Activated CD4-positive, alpha-beta T cell treated with anti-CD3 and anti-CD28 coated beads, Interleukin-2, amount 10 ng/mL, durations not matched to agents 7 days and 5 days (primary cell): ENCODE results near the gene PMEPA1. TPM values are rescaled to one million over a fixed set of nuclear protein-coding genes. Genes with fewer than 3 reads are reported as not detected.
A peak's percentile ranks its signal among the peaks of the same experiment; 100 is the strongest.

Experiments
- CTCF ChIA-PET: fragments of 350-600 bp; sonication (Branson Sonifier 250); formaldehyde crosslinking; loops from one replicate; lab custom pipeline; 2021; ENCODE audit warnings: antibody characterized with exemption; lab: Charles Lee
- POLR2A ChIA-PET: fragments of 350-600 bp; sonication (Branson Sonifier 250); formaldehyde crosslinking; loops from one replicate; lab custom pipeline; 2021; ENCODE audit warnings: antibody characterized with exemption; lab: Charles Lee
- DNase-seq: peaks from one replicate; pipeline ENCODE4 v3.0.0-alpha.2; 2020
- H3K27ac Mint-ChIP-seq: one replicate; pipeline ENCODE4 v1.8.0; 2021; ENCODE audit warnings: mild to moderate bottlenecking, moderate library complexity, mixed read lengths
- H3K27me3 Mint-ChIP-seq: one replicate; pipeline ENCODE4 v1.8.0; 2021; ENCODE audit warnings: mixed read lengths
- H3K36me3 Mint-ChIP-seq: one replicate; pipeline ENCODE4 v1.8.0; 2021; ENCODE audit warnings: low read depth, mixed read lengths
- H3K4me1 Mint-ChIP-seq: one replicate; pipeline ENCODE4 v1.8.0; 2021; ENCODE audit warnings: mixed read lengths
- H3K4me3 Mint-ChIP-seq: one replicate; pipeline ENCODE4 v1.8.0; 2021; ENCODE audit warnings: mild to moderate bottlenecking, moderate library complexity, mixed read lengths
- H3K9me3 Mint-ChIP-seq: one replicate; pipeline ENCODE4 v1.8.0; 2021; ENCODE audit warnings: mixed read lengths
- total RNA-seq, 2 experiments: library from RNA; stranded (reverse); gene quantifications; one replicate each; pipeline ENCODE4 v1.2.3, GENCODE V29; 2021

Gene PMEPA1
- total RNA-seq, 2 experiments from 2014 or later: 0.72 to 1.1 TPM

GRCh38 chr20:57622201-57622570 lies 87.6 kb downstream of the PMEPA1 start:
- Mint-ChIP-seq H3K27me3 (peaks cover 5% of the 10 kb centered on the region), H3K4me3 (peak overlapping the region; percentile 46), H3K9me3 (peaks cover 23% of the 10 kb centered on the region), H3K36me3 (peaks cover 25% of the 10 kb centered on the region), H3K27ac (peak overlapping the region; percentile 94), H3K4me1 (peaks cover 72% of the 10 kb centered on the region)
- ChIA-PET POLR2A (interaction anchor here (0.7 kb wide), 1 partner anchor 87 kb away, joined by 4 read pairs; the partner anchor contains the start of gene PMEPA1), CTCF (interaction anchor here (0.7 to 3.6 kb wide), 9 partner anchors 7 to 466 kb away, joined by 3 to 29 read pairs (median 5); no protein-coding TSS in a partner anchor)
- DNase-seq: no peak

- Mint-ChIP-seq H3K27ac (peak overlapping the region; percentile 94), H3K4me3 (peak overlapping the region; percentile 73), H3K9me3 (peaks cover 23% of the 10 kb centered on the region), H3K36me3 (peaks cover 28% of the 10 kb centered on the region), H3K4me1 (peaks cover 73% of the 10 kb centered on the region), H3K27me3 (peaks cover 5% of the 10 kb centered on the region)
- ChIA-PET POLR2A (no interaction called here), CTCF (interaction anchor here (0.6 to 3.6 kb wide), 9 partner anchors 8 to 520 kb away, joined by 3 to 29 read pairs (median 5); no protein-coding TSS in a partner anchor)
- DNase-seq: no peak
Measured at GRCh38 chr20:57621421-57622200, 88.2 kb downstream of the PMEPA1 start.

GRCh38 chr20:57620999-57621398 lies 88.8 kb downstream of the PMEPA1 start:
- POLR2A ChIA-PET: interaction anchor here (1.2 kb wide), 1 partner anchor 8 kb away, joined by 11 read pairs; no protein-coding TSS in a partner anchor
- Mint-ChIP-seq H3K9me3 (peaks cover 21% of the 10 kb centered on the region), H3K36me3 (peaks cover 23% of the 10 kb centered on the region), H3K4me1 (peaks cover 67% of the 10 kb centered on the region), H3K27ac (peak overlapping the region; percentile 94), H3K27me3 (peaks cover 5% of the 10 kb centered on the region), H3K4me3 (peak overlapping the region; percentile 73)
- no peak for DNase-seq
- CTCF ChIA-PET: interaction anchor here (0.6 to 3.6 kb wide), 5 partner anchors 9 to 595 kb away, joined by 3 to 29 read pairs (median 3); no protein-coding TSS in a partner anchor

GRCh38 chr20:57620274-57620990 lies 89.4 kb downstream of the PMEPA1 start, which contains the start of gene ZBP1:
Gene ZBP1 (minus strand): TSS chr20:57620426. CDS start chr20:57620295, 131 bp downstream.
- CTCF ChIA-PET: interaction anchor here (0.6 to 3.6 kb wide), 8 partner anchors 9 to 596 kb away, joined by 3 to 29 read pairs (median 4); no protein-coding TSS in a partner anchor

GRCh38 chr20:57619051-57619831 lies 90.6 kb downstream of the PMEPA1 start:
- peaks cover 7% of the 10 kb centered on the region for H3K9me3 Mint-ChIP-seq
- ChIA-PET CTCF (interaction anchor here (0.8 to 3.6 kb wide), 5 partner anchors 10 to 29 kb away, joined by 3 to 29 read pairs (median 5); no protein-coding TSS in a partner anchor), POLR2A (interaction anchor here (0.6 to 1.4 kb wide), 4 partner anchors 9 to 593 kb away, joined by 3 to 9 read pairs (median 6); no protein-coding TSS in a partner anchor)
- peaks cover 2% of the 10 kb centered on the region for H3K27me3 Mint-ChIP-seq
- peak overlapping the region; percentile 73 for H3K4me3 Mint-ChIP-seq
- DNase-seq: peak; percentile 88
- peaks cover 22% of the 10 kb centered on the region for H3K36me3 Mint-ChIP-seq
- peaks cover 61% of the 10 kb centered on the region for H3K4me1 Mint-ChIP-seq
- H3K27ac Mint-ChIP-seq: peak overlapping the region; percentile 94

More at GRCh38 chr20:57620274-57620990, 89.4 kb downstream of the PMEPA1 start, which contains the start of gene ZBP1:
- POLR2A ChIA-PET: interaction anchor here (0.7 to 1.2 kb wide), 2 partner anchors 9 to 591 kb away, joined by 4 to 11 read pairs; no protein-coding TSS in a partner anchor
- peak; percentile 83 for DNase-seq
- peak within 1 kb of the TSS; percentile 94 for H3K27ac Mint-ChIP-seq
- peaks cover 22% of the 10 kb centered on the region for H3K36me3 Mint-ChIP-seq
- peaks cover 64% of the 10 kb centered on the region for H3K4me1 Mint-ChIP-seq
- H3K4me3 Mint-ChIP-seq: peak within 1 kb of the TSS; percentile 73
- peaks cover 5% of the 10 kb centered on the region for H3K27me3 Mint-ChIP-seq
- H3K9me3 Mint-ChIP-seq: peaks cover 18% of the 10 kb centered on the region

GRCh38 chr20:57618764-57619050 lies 91.1 kb downstream of the PMEPA1 start:
- Mint-ChIP-seq H3K36me3 (peaks cover 20% of the 10 kb centered on the region), H3K27me3 (no peaks in the 10 kb centered on the region), H3K4me1 (peaks cover 61% of the 10 kb centered on the region), H3K9me3 (peaks cover 2% of the 10 kb centered on the region), H3K27ac (peak overlapping the region; percentile 94), H3K4me3 (peak overlapping the region; percentile 73)
- ChIA-PET CTCF (interaction anchor here (0.8 to 3.6 kb wide), 5 partner anchors 11 to 21 kb away, joined by 3 to 29 read pairs (median 5); no protein-coding TSS in a partner anchor), POLR2A (interaction anchor here (1.0 to 1.4 kb wide), 2 partner anchors 9 to 13 kb away, joined by 3 to 8 read pairs; no protein-coding TSS in a partner anchor)
- DNase-seq: no peak

GRCh38 chr20:57618091-57618763 lies 91.6 kb downstream of the PMEPA1 start:
- Mint-ChIP-seq H3K4me3 (peak overlapping the region; percentile 73), H3K36me3 (peaks cover 24% of the 10 kb centered on the region), H3K27ac (peak overlapping the region; percentile 94), H3K9me3 (no peaks in the 10 kb centered on the region), H3K4me1 (peaks cover 61% of the 10 kb centered on the region), H3K27me3 (no peaks in the 10 kb centered on the region)
- DNase-seq: no peak
- CTCF ChIA-PET: interaction anchor here (0.6 to 2.0 kb wide), 5 partner anchors 10 to 1248 kb away, joined by 3 to 5 read pairs (median 4); no protein-coding TSS in a partner anchor
- POLR2A ChIA-PET: no interaction called here

GRCh38 chr20:57617079-57617795 lies 92.6 kb downstream of the PMEPA1 start:
- peaks cover 55% of the 10 kb centered on the region for H3K4me1 Mint-ChIP-seq
- peak overlapping the region; percentile 94 for H3K27ac Mint-ChIP-seq
- no peaks in the 10 kb centered on the region for H3K27me3 Mint-ChIP-seq
- CTCF ChIA-PET: interaction anchor here (0.6 to 1.4 kb wide), 4 partner anchors 11 to 815 kb away, joined by 3 to 5 read pairs (median 4); no protein-coding TSS in a partner anchor
- POLR2A ChIA-PET: no interaction called here
- no peak for DNase-seq
- H3K36me3 Mint-ChIP-seq: peaks cover 28% of the 10 kb centered on the region
- H3K4me3 Mint-ChIP-seq: peak overlapping the region; percentile 73
- H3K9me3 Mint-ChIP-seq: no peaks in the 10 kb centered on the region

GRCh38 chr20:57616143-57616951 lies 93.5 kb downstream of the PMEPA1 start:
- H3K4me1 Mint-ChIP-seq: peaks cover 46% of the 10 kb centered on the region
- POLR2A ChIA-PET: no interaction called here
- no peak overlapping the region for H3K4me3 Mint-ChIP-seq
- no peak for DNase-seq
- CTCF ChIA-PET: interaction anchor here (0.6 to 1.4 kb wide), 3 partner anchors 10 to 1983 kb away, joined by 3 to 5 read pairs (median 4); no protein-coding TSS in a partner anchor
- H3K9me3 Mint-ChIP-seq: no peaks in the 10 kb centered on the region
- no peaks in the 10 kb centered on the region for H3K27me3 Mint-ChIP-seq
- H3K36me3 Mint-ChIP-seq: peaks cover 28% of the 10 kb centered on the region
- peak overlapping the region; percentile 71 for H3K27ac Mint-ChIP-seq

- Mint-ChIP-seq H3K4me3 (no peak overlapping the region), H3K27me3 (no peaks in the 10 kb centered on the region), H3K4me1 (peaks cover 36% of the 10 kb centered on the region), H3K9me3 (no peaks in the 10 kb centered on the region), H3K36me3 (peaks cover 33% of the 10 kb centered on the region), H3K27ac (no peak overlapping the region)
- ChIA-PET CTCF (interaction anchor here (1.3 kb wide), 1 partner anchor 14 kb away, joined by 4 read pairs; no protein-coding TSS in a partner anchor), POLR2A (no interaction called here)
- no peak for DNase-seq
Measured at GRCh38 chr20:57615445-57615811, 94.4 kb downstream of the PMEPA1 start.
